GM18505 (cell line): ENCODE data around the gene SRF.

Source experiments
- ATAC-seq: cut with Tn5 transposase; IDR thresholded peaks from one replicate; pipeline ENCODE4 v1.9.1; 2021; ENCODE audit not compliant: unreplicated experiment
- POLR2A ChIP-seq: IDR thresholded peaks from 4 replicates; pipeline ENCODE4 v1.6.1; 2011; ENCODE audit warnings: borderline replicate concordance; ENCODE audit not compliant: insufficient read depth, insufficient read length; ENCODE audit errors: extremely low read depth

SRF gene

GRCh38 chr6:43203718-43204095 lies 32.6 kb downstream of the SRF start:
- no peak for ATAC-seq
- no peak for TF ChIP-seq POLR2A

- no peak for TF ChIP-seq POLR2A
- no peak for ATAC-seq
Observed at GRCh38 chr6:43204271-43205105, 33.4 kb downstream of the SRF start.

- ATAC-seq = no peak
- TF ChIP-seq POLR2A = no peak
Observed at GRCh38 chr6:43205849-43206248, 34.8 kb downstream of the SRF start.

- no peak for ATAC-seq
- TF ChIP-seq POLR2A = no peak
Observed at GRCh38 chr6:43207286-43207685, 36.2 kb downstream of the SRF start.

- TF ChIP-seq POLR2A = no peak
Observed at GRCh38 chr6:43211955-43212354, 40.9 kb downstream of the SRF start.

GRCh38 chr6:43213431-43213830 lies 42.4 kb downstream of the SRF start:
- no peak for TF ChIP-seq POLR2A
- no peak for ATAC-seq

More at GRCh38 chr6:43211955-43212354, 40.9 kb downstream of the SRF start:
- ATAC-seq = no peak

- ATAC-seq = no peak
- TF ChIP-seq POLR2A = no peak
Observed at GRCh38 chr6:43215066-43215465, 44.0 kb downstream of the SRF start.

- no peak for TF ChIP-seq POLR2A
- ATAC-seq = no peak
Observed at GRCh38 chr6:43216200-43216599, 45.1 kb downstream of the SRF start.

GRCh38 chr6:43217351-43217750 lies 46.3 kb downstream of the SRF start:
- TF ChIP-seq POLR2A = no peak
- no peak for ATAC-seq

- no peak for TF ChIP-seq POLR2A
- ATAC-seq = no peak
Observed at GRCh38 chr6:43219119-43219518, 48.0 kb downstream of the SRF start.

GRCh38 chr6:43219814-43220213 lies 48.7 kb downstream of the SRF start:
- ATAC-seq = no peak
- TF ChIP-seq POLR2A = no peak

- no peak for TF ChIP-seq POLR2A
- ATAC-seq = no peak
Observed at GRCh38 chr6:43220439-43220951, 49.4 kb downstream of the SRF start.

GRCh38 chr6:43221046-43221972 lies 50.2 kb downstream of the SRF start:
- no peak for ATAC-seq
- TF ChIP-seq POLR2A = no peak
